DND-41 (cell line): Measurements from ENCODE around the gene TXNL1.

ENCODE experiments used
- ATAC-seq: fragments of 200-7000 bp; cut with Tn5 transposase; 3 replicates; pipeline ENCODE4 v1.9.1; 2021; ENCODE audit warnings: low read depth; ENCODE audit not compliant: insufficient read depth
- DNase-seq: peaks from one replicate; pipeline ENCODE4 v3.0.0-alpha.2; 2020
- H2AFZ ChIP-seq: 2 replicates; pipeline ENCODE4 v1.6.0; 2012; ENCODE audit warnings: low read depth, low read length
- H3K27ac ChIP-seq: 2 replicates; pipeline ENCODE4 v1.5.1; 2012; ENCODE audit warnings: low read length, inconsistent platforms
- H3K27me3 ChIP-seq: fragments of 200-600 bp; sonication (generic); 2 replicates; pipeline ENCODE4 v1.6.0; 2012; ENCODE audit warnings: low read length, mild to moderate bottlenecking, inconsistent platforms; ENCODE audit not compliant: insufficient read depth, poor library complexity
- H3K36me3 ChIP-seq: 2 replicates; pipeline ENCODE4 v1.5.1; 2012; ENCODE audit warnings: low read length, inconsistent platforms; ENCODE audit not compliant: insufficient read depth
- H3K4me1 ChIP-seq: 2 replicates; pipeline ENCODE4 v1.5.1; 2012; ENCODE audit warnings: mild to moderate bottlenecking, low read length; ENCODE audit not compliant: insufficient read depth
- H3K4me2 ChIP-seq: 2 replicates; pipeline ENCODE4 v1.6.0; 2012; ENCODE audit warnings: mild to moderate bottlenecking, moderate library complexity, low read length, inconsistent platforms; ENCODE audit not compliant: insufficient read depth
- H3K4me3 ChIP-seq, 2 experiments: fragments of 200-600 bp in 1 of 2; shearing (Covaris generic) in 1 of 2; 2 replicates each; pipeline ENCODE4 v1.5.1; 2012 to 2016; ENCODE audit warnings: inconsistent platforms in 2 of 2, low read length in 2 of 2, mild to moderate bottlenecking in 2 of 2, low read depth in 1 of 2, moderate library complexity in 1 of 2
- H3K79me2 ChIP-seq: 2 replicates; pipeline ENCODE4 v1.6.0; 2012; ENCODE audit warnings: low read length, inconsistent platforms; ENCODE audit not compliant: insufficient read depth
- H3K9ac ChIP-seq: 2 replicates; pipeline ENCODE4 v1.6.0; 2012; ENCODE audit warnings: low read depth, mild to moderate bottlenecking, inconsistent platforms, low read length, moderate library complexity
- H3K9me3 ChIP-seq: 2 replicates; pipeline ENCODE4 v1.5.1; 2012; ENCODE audit warnings: low read length, moderate library complexity, mild to moderate bottlenecking, inconsistent platforms; ENCODE audit not compliant: insufficient read depth, severe bottlenecking
- H4K20me1 ChIP-seq: 2 replicates; pipeline ENCODE4 v1.6.0; 2012; ENCODE audit warnings: low read length; ENCODE audit not compliant: insufficient read depth
- CTCF ChIP-seq: IDR thresholded peaks from 2 replicates; pipeline ENCODE4 v1.5.1; 2012; ENCODE audit warnings: borderline replicate concordance, low read length, moderate library complexity, mild to moderate bottlenecking; ENCODE audit not compliant: poor library complexity, severe bottlenecking; ENCODE audit errors: extremely low read depth
- EZH2 ChIP-seq: IDR thresholded peaks from 3 replicates; pipeline ENCODE4 v1.6.1; 2012; ENCODE audit warnings: borderline replicate concordance, low read depth, mild to moderate bottlenecking, moderate library complexity, low read length, inconsistent platforms; ENCODE audit not compliant: severe bottlenecking

The TXNL1 gene

DNA sequence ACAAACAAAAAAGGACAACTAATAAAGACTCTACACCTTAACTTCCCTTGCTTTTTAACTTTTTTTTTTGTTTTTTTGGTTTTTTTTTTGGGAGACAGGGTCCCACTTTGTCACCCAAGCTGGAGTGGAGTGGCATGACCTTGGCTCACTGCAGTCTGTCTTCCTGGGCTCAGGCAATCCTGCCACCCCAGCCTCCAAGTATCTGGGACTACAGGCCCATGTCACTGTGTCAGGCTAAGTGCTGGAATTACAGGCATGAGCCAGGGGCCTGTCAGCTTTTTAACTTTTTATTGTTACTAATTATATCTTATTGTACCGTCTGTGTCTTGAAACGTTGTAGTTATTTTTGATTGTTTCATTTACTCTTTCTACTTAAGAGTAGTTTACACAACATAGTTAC is 38.2 kb upstream of the TXNL1 start:
- ATAC-seq (no peak), DNase-seq (no peak)
- no peak for TF ChIP-seq CTCF
- TF ChIP-seq EZH2 = no peak
- H3K9me3 ChIP-seq = no peaks in the 10 kb centered on the region
- no peak overlapping the region for H2AFZ ChIP-seq
- H3K4me1 ChIP-seq = no peaks in the 10 kb centered on the region
- H3K36me3 ChIP-seq = peaks cover 11% of the 10 kb centered on the region; the same call in 1 of the 2 replicates
- no peaks in the 10 kb centered on the region; the same call in 1 of the 2 replicates for H4K20me1 ChIP-seq
- H3K27me3 ChIP-seq = no peaks in the 10 kb centered on the region
- H3K4me3 ChIP-seq = no peak overlapping the region
- H3K27ac ChIP-seq = no peak overlapping the region
- no peak overlapping the region for H3K9ac ChIP-seq
- H3K79me2 ChIP-seq = peaks cover 13% of the 10 kb centered on the region; the same call in 1 of the 2 replicates
- no peak overlapping the region for H3K4me2 ChIP-seq

- Histone ChIP-seq H3K9ac (no peak overlapping the region), H3K27me3 (no peaks in the 10 kb centered on the region), H3K4me1 (no peaks in the 10 kb centered on the region), H3K36me3 (peaks cover 9% of the 10 kb centered on the region; the same call in 1 of the 2 replicates), H3K79me2 (peaks cover 35% of the 10 kb centered on the region; the same call in 1 of the 2 replicates), H2AFZ (no peak overlapping the region), H3K4me3 (no peak overlapping the region), H3K4me2 (no peak overlapping the region), H3K27ac (no peak overlapping the region), H4K20me1 (no peaks in the 10 kb centered on the region; the same call in 1 of the 2 replicates), H3K9me3 (no peaks in the 10 kb centered on the region)
- TF ChIP-seq CTCF = no peak
- no peak for TF ChIP-seq EZH2
- no peak for DNase-seq
- no peak for ATAC-seq
Measured at GRCh38 chr18:56672981-56673380, 34.6 kb upstream of the TXNL1 start.

GRCh38 chr18:56672391-56672790 is 34.0 kb upstream of the TXNL1 start:
- DNase-seq = no peak
- no peak overlapping the region for H3K4me2 ChIP-seq
- H3K9ac ChIP-seq = no peak overlapping the region
- no peak for ATAC-seq
- H3K9me3 ChIP-seq = no peaks in the 10 kb centered on the region
- H3K27ac ChIP-seq = no peak overlapping the region
- no peak overlapping the region for H3K4me3 ChIP-seq
- H3K4me1 ChIP-seq = no peaks in the 10 kb centered on the region
- H3K79me2 ChIP-seq = peaks cover 40% of the 10 kb centered on the region; the same call in 1 of the 2 replicates
- TF ChIP-seq CTCF = no peak
- no peak for TF ChIP-seq EZH2
- H4K20me1 ChIP-seq = peaks cover under 1% of the 10 kb centered on the region; the same call in 1 of the 2 replicates
- no peak overlapping the region for H2AFZ ChIP-seq
- no peaks in the 10 kb centered on the region for H3K27me3 ChIP-seq
- peaks cover 9% of the 10 kb centered on the region; the same call in 1 of the 2 replicates for H3K36me3 ChIP-seq

DNA sequence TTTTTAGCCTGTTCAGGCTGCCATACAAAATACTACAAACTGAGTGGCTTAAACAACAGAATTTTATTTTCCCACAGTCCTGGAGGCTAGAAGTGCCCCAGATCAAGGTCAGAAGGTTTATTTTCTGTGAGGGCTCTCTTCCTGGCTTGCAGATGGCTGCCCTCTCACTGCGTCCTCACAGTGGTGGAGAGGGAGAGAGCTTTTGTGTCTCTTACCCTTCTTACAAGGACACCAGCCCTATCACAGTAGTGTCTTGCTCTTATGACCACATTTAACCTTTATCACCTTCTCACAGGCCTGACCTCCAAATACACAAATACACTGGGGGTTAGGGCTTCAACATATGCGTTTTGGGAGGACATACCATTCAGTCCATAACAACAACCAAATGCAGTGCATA is 24.5 kb upstream of the TXNL1 start:
- ATAC-seq = no peak
- no peaks in the 10 kb centered on the region for H3K9me3 ChIP-seq
- no peak overlapping the region for H2AFZ ChIP-seq
- H3K79me2 ChIP-seq = peaks cover 69% of the 10 kb centered on the region
- H4K20me1 ChIP-seq = peaks cover 18% of the 10 kb centered on the region; the same call in 1 of the 2 replicates
- no peak for DNase-seq
- no peaks in the 10 kb centered on the region for H3K36me3 ChIP-seq
- TF ChIP-seq CTCF = no peak
- TF ChIP-seq EZH2 = no peak
- no peak overlapping the region for H3K4me3 ChIP-seq
- no peak overlapping the region for H3K9ac ChIP-seq
- no peak overlapping the region for H3K4me2 ChIP-seq
- no peaks in the 10 kb centered on the region for H3K27me3 ChIP-seq
- H3K4me1 ChIP-seq = no peaks in the 10 kb centered on the region
- H3K27ac ChIP-seq = no peak overlapping the region
